Heart left ventricle (tissue), 16 donors: ENCODE results near the gene ANK3. TPM values are rescaled to one million over a fixed set of nuclear protein-coding genes. Genes with fewer than 3 reads are reported as not detected.
A peak's percentile ranks its signal among the peaks of the same experiment; 100 is the strongest.

Experiments
- ATAC-seq, 4 donors: fragments of 200-7000 bp; cut with Tn5 transposase; one replicate each; pipeline ENCODE4 v1.9.1; 2020 to 2022; ENCODE audit warnings: moderate library complexity in 4 of 4, mild to moderate bottlenecking in 3 of 4, moderate number of reproducible peaks in 1 of 4
- DNase-seq, 5 donors: peaks; one replicate each; pipeline ENCODE4 v3.0.0-alpha.2; 2020
- H3K27ac ChIP-seq, 12 donors: fragments of 200-600 bp; sonication (generic) in 4 of 12; one replicate each; pipeline versions ENCODE4 v1.5.0 to v1.8.0; 2016 to 2022; ENCODE audit warnings: mild to moderate bottlenecking in 2 of 12
- H3K27me3 ChIP-seq, 9 donors: fragments of 200-600 bp; sonication (generic) in 2 of 9; one replicate each; pipeline versions ENCODE4 v1.5.1 to v1.8.0; 2016 to 2022; ENCODE audit warnings: mild to moderate bottlenecking in 3 of 9
- H3K36me3 ChIP-seq, 9 donors: fragments of 200-600 bp; sonication (generic) in 2 of 9; one replicate each; pipeline versions ENCODE4 v1.5.0 to v1.8.0; 2018 to 2022; ENCODE audit warnings: mild to moderate bottlenecking in 2 of 9
- H3K4me1 ChIP-seq, 12 donors: fragments of 200-600 bp; sonication (generic) in 4 of 12; one replicate each; pipeline versions ENCODE4 v1.5.0 to v1.8.0; 2016 to 2022; ENCODE audit warnings: mild to moderate bottlenecking in 3 of 12
- H3K4me3 ChIP-seq, 12 donors: fragments of 200-600 bp; sonication (generic) in 4 of 12; one replicate each; pipeline versions ENCODE4 v1.5.0 to v1.8.0; 2017 to 2022; ENCODE audit warnings: mild to moderate bottlenecking in 9 of 12, moderate library complexity in 4 of 12
- H3K9me3 ChIP-seq, 12 donors: fragments of 200-600 bp; sonication (generic) in 4 of 12; one replicate each; pipeline versions ENCODE4 v1.5.0 to v1.8.0; 2016 to 2022; ENCODE audit warnings: mild to moderate bottlenecking in 1 of 12
- CTCF ChIP-seq, 12 donors: fragments of 200-600 bp; sonication (generic) in 4 of 12; IDR thresholded peaks; one replicate each; pipeline versions ENCODE4 v1.5.0 to v1.8.0; 2018 to 2022; ENCODE audit warnings: antibody characterized with exemption in 12 of 12, mild to moderate bottlenecking in 5 of 12
- POLR2A ChIP-seq, 2 donors: fragments of 450-650 bp; IDR thresholded peaks; one replicate each; pipeline ENCODE4 v1.6.1; 2017; ENCODE audit warnings: antibody characterized with exemption in 2 of 2, mild to moderate bottlenecking in 2 of 2, moderate library complexity in 2 of 2
- WGBS, 4 donors: extraction: QIAGEN DNeasy Blood & Tissue Kit in 2 of 4; methylation state at CpG; one replicate each; pipeline versions ENCODE4 v1.1.5 to v1.1.7; 2013 to 2018; 5-methylcytosine and 5-hydroxymethylcytosine counted together
- intact Hi-C, 10 donors: fragments of 100-400 bp; cut with DNase I; formaldehyde crosslinking; loops; one replicate each; pipeline versions ENCODE4 v1.11.1 to v1.14.2; 2022
- polyA plus RNA-seq, 2 donors: library from polyadenylated mRNA; stranded (reverse); fragments of 200-250 nt; gene quantifications; one replicate each; pipeline ENCODE4 v1.2.3, GENCODE V29; 2013
- total RNA-seq, 9 donors: library from RNA; depleted of rRNA in 2 of 9; stranded (reverse); fragments of >200 nt in 2 of 9; fragmentation: NEBNext Ultra II Directional in 3 of 9; extraction: Animal tissue kit (Norgen Biotek cat#: 25700) in 3 of 9; gene quantifications; one replicate each; pipeline versions ENCODE4 v1.1.0 to v1.2.4, GENCODE V29; 2016 to 2023
- donor health status: ischemic (EF 13 %, LVEDD 7.1; RV severe dilation, severe dysfunction).
- donor health status: healthy with polysubstance abuse.
- donor health status: DM: no; HTN: yes; CAD: no.
- donor health status: DM: no; HTN: no; CAD: no.
- donor health status: ischemic (EF 25% LVEDD 6.9; RV normal size, moderate dysfunction).
- donor health status: ischemic (EF 25% LVEDD 5.7; RV mildly dilated, moderate dysfunction).
- donor health status: healthy.
- donor health status: DM: yes; HTN: yes; CAD: no.
- donor health status: ischemic (EF 35%, LVEDD 5.7; RV mildly dilated, moderate dysfunction).
- donor health status: nonischemic (EF 11% LVEDD 7.7; RV severe dilation, severe dysfunction).
- donor health status: DM: yes; HTN: yes; CAD: no.
- donor health status: PGD.
- donor health status: ischemic (EF 29% LVEDD 5.4; RV normal size, mild dysfunction).
- donor health status: nonischemic (EF 23%, LVEDD 6.1; RV moderate dilation, normal function).

ANK3 gene
- total and polyA plus RNA-seq, 11 donors, result 33.8 to 576 (median 239) TPM

- Histone ChIP-seq H3K36me3 (peaks cover 0 to 69% (median 24%) of the 10 kb centered on the region in 9 donors), H3K27me3 (no peaks in the 10 kb centered on the region), H3K4me1 (no peaks in the 10 kb centered on the region), H3K27ac (no peak overlapping the region), H3K4me3 (no peak overlapping the region), H3K9me3 (no peaks in the 10 kb centered on the region)
- WGBS, 4 donors, result 57 to 68% (median 64%) methylated on average over 2 of the region's 2 CpGs
- intact Hi-C loops, result no loop called here
- DNase-seq (no peak), ATAC-seq (no peak)
- TF ChIP-seq CTCF (IDR thresholded peaks at IDR 0.05) (no peak), POLR2A (IDR thresholded peaks at IDR 0.05) (no peak)
Measured at GRCh38 chr10:60086862-60087261, 302.8 kb downstream of the ANK3 start.

GRCh38 chr10:60086421-60086820 lies 303.3 kb downstream of the ANK3 start:
- TF ChIP-seq CTCF (IDR thresholded peaks at IDR 0.05), result no peak
- no peak for TF ChIP-seq POLR2A (IDR thresholded peaks at IDR 0.05)
- ATAC-seq (no peak), DNase-seq (no peak)
- Histone ChIP-seq H3K4me1 (no peaks in the 10 kb centered on the region), H3K4me3 (no peak overlapping the region), H3K9me3 (no peaks in the 10 kb centered on the region), H3K27ac (no peak overlapping the region), H3K36me3 (peaks cover 0 to 74% (median 26%) of the 10 kb centered on the region in 9 donors), H3K27me3 (no peaks in the 10 kb centered on the region)
- WGBS, 4 donors, result 89 to 96% (median 95%) methylated on average over 4 of the region's 4 CpGs
- intact Hi-C loops, result no loop called here

GRCh38 chr10:60082744-60083344 lies 306.8 kb downstream of the ANK3 start:
- 64 to 76% (median 71%) methylated on average over 5 of the region's 5 CpGs for WGBS, 4 donors
- Histone ChIP-seq H3K27ac (no peak overlapping the region), H3K4me1 (no peaks in the 10 kb centered on the region), H3K27me3 (no peaks in the 10 kb centered on the region), H3K9me3 (no peaks in the 10 kb centered on the region), H3K4me3 (peak overlapping the region in 1 of 12 donors; percentile 5), H3K36me3 (peaks cover 0 to 93% (median 25%) of the 10 kb centered on the region in 9 donors)
- ATAC-seq (no peak), DNase-seq (no peak)
- TF ChIP-seq POLR2A (IDR thresholded peaks at IDR 0.05) (no peak), CTCF (IDR thresholded peaks at IDR 0.05) (no peak)
- intact Hi-C loops, result no loop called here

GRCh38 chr10:60082341-60082740 lies 307.3 kb downstream of the ANK3 start:
- Histone ChIP-seq H3K9me3 (no peaks in the 10 kb centered on the region), H3K36me3 (peaks cover 0 to 93% (median 28%) of the 10 kb centered on the region in 9 donors), H3K27ac (no peak overlapping the region), H3K4me3 (no peak overlapping the region), H3K4me1 (no peaks in the 10 kb centered on the region), H3K27me3 (no peaks in the 10 kb centered on the region)
- 72 to 80% (median 76%) methylated on average over 6 of the region's 6 CpGs for WGBS, 4 donors
- intact Hi-C loops, result no loop called here
- TF ChIP-seq POLR2A (IDR thresholded peaks at IDR 0.05), result no peak
- TF ChIP-seq CTCF (IDR thresholded peaks at IDR 0.05), result no peak
- ATAC-seq (no peak), DNase-seq (no peak)
